ENCODE results near the gene MELK.
"Not testable (repeated sequence)": the region's sequence is repeated elsewhere in the genome, so short reads cannot be mapped to it uniquely, and the experiment has no call there.

Gene MELK

GRCh38 chr9:36572515-36573418 lies at the start of gene MELK:
MELK (plus strand) TSS chr9:36572895; CDS start chr9:36581682, 8,787 bp downstream.
- peak; percentile 51 to 85 (median 76) for DNase-seq

- DNase-seq: no peak
Measured at GRCh38 chr9:36530224-36530623, 42.5 kb upstream of the MELK start.

GRCh38 chr9:36532353-36532752 lies 40.3 kb upstream of the MELK start:
- no peak for DNase-seq

- DNase-seq: not testable (repeated sequence)
Measured at GRCh38 chr9:36533726-36534125, 39.0 kb upstream of the MELK start.

GRCh38 chr9:36535107-36535506 lies 37.6 kb upstream of the MELK start:
- no peak for DNase-seq

- no peak for DNase-seq
Measured at GRCh38 chr9:36537861-36538260, 34.8 kb upstream of the MELK start.

- no peak for DNase-seq
Measured at GRCh38 chr9:36542355-36542754, 30.3 kb upstream of the MELK start.

- DNase-seq: no peak
Measured at GRCh38 chr9:36543916-36544315, 28.8 kb upstream of the MELK start.

- no peak for DNase-seq
Measured at GRCh38 chr9:36547598-36547997, 25.1 kb upstream of the MELK start.

GRCh38 chr9:36548454-36548853 lies 24.2 kb upstream of the MELK start:
- DNase-seq: no peak

- no peak for DNase-seq
Measured at GRCh38 chr9:36550135-36550534, 22.6 kb upstream of the MELK start.

- DNase-seq: not testable (repeated sequence)
Measured at GRCh38 chr9:36550631-36551098, 22.0 kb upstream of the MELK start.

- DNase-seq: no peak
Measured at GRCh38 chr9:36551129-36551528, 21.6 kb upstream of the MELK start.

GRCh38 chr9:36551910-36552309 lies 20.8 kb upstream of the MELK start:
- no peak for DNase-seq

- no peak for DNase-seq
Measured at GRCh38 chr9:36559036-36559695, 13.5 kb upstream of the MELK start.

- DNase-seq: no peak
Measured at GRCh38 chr9:36560771-36561170, 11.9 kb upstream of the MELK start.

- DNase-seq: not testable (repeated sequence)
Measured at GRCh38 chr9:36562801-36563200, 9.9 kb upstream of the MELK start.

GRCh38 chr9:36566813-36567221 lies 5.9 kb upstream of the MELK start:
- DNase-seq: no peak

- DNase-seq: not testable (repeated sequence)
Measured at GRCh38 chr9:36568681-36569080, 4.0 kb upstream of the MELK start.

- DNase-seq: no peak
Measured at GRCh38 chr9:36571333-36571732, 1.4 kb upstream of the MELK start.

- not testable (repeated sequence) for DNase-seq
Measured at GRCh38 chr9:36574045-36574444, 1.4 kb downstream of the MELK start.

GRCh38 chr9:36575411-36575882 lies 2.8 kb downstream of the MELK start:
- DNase-seq: no peak

GRCh38 chr9:36576866-36577265 lies 4.2 kb downstream of the MELK start:
- DNase-seq: no peak
